SK-N-SH treated with all-trans-retinoic acid at 6 μM for 48 hours (cell line): ENCODE measurements around the gene RAX2.
A peak's percentile ranks its signal among the peaks of the same experiment; 100 is the strongest.

Source experiments
- ATAC-seq: fragments of 200-7000 bp; cut with Tn5 transposase; 3 replicates; pipeline ENCODE4 v1.9.1; 2020; ENCODE audit warnings: mild to moderate bottlenecking, moderate library complexity
- ARNTL ChIP-seq: fragments of 450-650 bp; formaldehyde crosslinking; IDR thresholded peaks from 2 replicates; pipeline ENCODE4 v1.5.0; 2020; ENCODE audit warnings: low read depth, mild to moderate bottlenecking, moderate library complexity, borderline replicate concordance
- BACH2 ChIP-seq: fragments of 250-450 bp; sonication (Bioruptor Pico); IDR thresholded peaks from 2 replicates; pipeline ENCODE4 v1.9.0; 2021; ENCODE audit warnings: mild to moderate bottlenecking, borderline replicate concordance
- GLIS3 ChIP-seq: fragments of 250-450 bp; sonication (Bioruptor Pico); IDR thresholded peaks from 2 replicates; pipeline ENCODE4 v1.5.0; 2020; ENCODE audit warnings: mild to moderate bottlenecking, moderate library complexity
- OSR1 ChIP-seq: fragments of 250-450 bp; sonication (Bioruptor Pico); IDR thresholded peaks from 2 replicates; pipeline ENCODE4 v1.8.0; 2022; ENCODE audit warnings: moderate library complexity, mild to moderate bottlenecking, inconsistent platforms
- PPARA ChIP-seq: fragments of 250-450 bp; sonication (Bioruptor Pico); IDR thresholded peaks from 2 replicates; pipeline ENCODE4 v1.5.0; 2020; ENCODE audit warnings: mild to moderate bottlenecking, borderline replicate concordance
- RARB ChIP-seq: fragments of 250-450 bp; sonication (Bioruptor Pico); IDR thresholded peaks from 2 replicates; pipeline ENCODE4 v1.8.0; 2021; ENCODE audit warnings: mild to moderate bottlenecking, moderate library complexity
- TCF4 ChIP-seq: fragments of 250-450 bp; sonication (Bioruptor Pico); IDR thresholded peaks from 2 replicates; pipeline ENCODE4 v1.8.0; 2021; ENCODE audit warnings: mild to moderate bottlenecking, moderate library complexity, borderline replicate concordance
- TOX ChIP-seq: fragments of 250-450 bp; sonication (Bioruptor Pico); IDR thresholded peaks from 2 replicates; pipeline ENCODE4 v1.8.0; 2021; ENCODE audit warnings: mild to moderate bottlenecking, moderate library complexity, borderline replicate concordance
- ZC3H10 ChIP-seq: fragments of 250-450 bp; sonication (Bioruptor Pico); IDR thresholded peaks from 2 replicates; pipeline ENCODE4 v1.5.1; 2021; ENCODE audit warnings: mild to moderate bottlenecking, moderate library complexity
- ZFP3 ChIP-seq: fragments of 250-450 bp; sonication (Bioruptor Pico); IDR thresholded peaks from 2 replicates; pipeline ENCODE4 v1.5.0; 2020; ENCODE audit warnings: mild to moderate bottlenecking, moderate library complexity
- ZNF565 ChIP-seq: fragments of 450-650 bp; formaldehyde crosslinking; conservative IDR thresholded peaks from 2 replicates; pipeline ENCODE4 v1.5.0; 2020; ENCODE audit warnings: low read depth, mild to moderate bottlenecking, moderate library complexity
- ZNF70 ChIP-seq: fragments of 450-650 bp; formaldehyde crosslinking; IDR thresholded peaks from 2 replicates; pipeline ENCODE4 v1.5.0; 2020; ENCODE audit warnings: mild to moderate bottlenecking, moderate library complexity
- TF ChIP-seq, protein P1 (sequence below): fragments of 250-450 bp; sonication (Bioruptor Pico); IDR thresholded peaks from 2 replicates; pipeline ENCODE4 v1.5.0; 2020; ENCODE audit warnings: mild to moderate bottlenecking, moderate library complexity
- TF ChIP-seq, protein P2 (sequence below): fragments of 250-450 bp; sonication (Bioruptor Pico); IDR thresholded peaks from 2 replicates; pipeline ENCODE4 v1.5.1; 2021; ENCODE audit warnings: mild to moderate bottlenecking, moderate library complexity
- TF ChIP-seq, protein P3 (sequence below): fragments of 250-450 bp; sonication (Bioruptor Pico); IDR thresholded peaks from 2 replicates; pipeline ENCODE4 v1.5.1; 2020; ENCODE audit warnings: low read depth, mild to moderate bottlenecking, moderate library complexity
- TF ChIP-seq, protein P4 (sequence below): fragments of 250-450 bp; sonication (Bioruptor Pico); IDR thresholded peaks from 2 replicates; pipeline ENCODE4 v1.8.0; 2021; ENCODE audit warnings: low read depth, mild to moderate bottlenecking, moderate library complexity, borderline replicate concordance

The RAX2 gene

DNA sequence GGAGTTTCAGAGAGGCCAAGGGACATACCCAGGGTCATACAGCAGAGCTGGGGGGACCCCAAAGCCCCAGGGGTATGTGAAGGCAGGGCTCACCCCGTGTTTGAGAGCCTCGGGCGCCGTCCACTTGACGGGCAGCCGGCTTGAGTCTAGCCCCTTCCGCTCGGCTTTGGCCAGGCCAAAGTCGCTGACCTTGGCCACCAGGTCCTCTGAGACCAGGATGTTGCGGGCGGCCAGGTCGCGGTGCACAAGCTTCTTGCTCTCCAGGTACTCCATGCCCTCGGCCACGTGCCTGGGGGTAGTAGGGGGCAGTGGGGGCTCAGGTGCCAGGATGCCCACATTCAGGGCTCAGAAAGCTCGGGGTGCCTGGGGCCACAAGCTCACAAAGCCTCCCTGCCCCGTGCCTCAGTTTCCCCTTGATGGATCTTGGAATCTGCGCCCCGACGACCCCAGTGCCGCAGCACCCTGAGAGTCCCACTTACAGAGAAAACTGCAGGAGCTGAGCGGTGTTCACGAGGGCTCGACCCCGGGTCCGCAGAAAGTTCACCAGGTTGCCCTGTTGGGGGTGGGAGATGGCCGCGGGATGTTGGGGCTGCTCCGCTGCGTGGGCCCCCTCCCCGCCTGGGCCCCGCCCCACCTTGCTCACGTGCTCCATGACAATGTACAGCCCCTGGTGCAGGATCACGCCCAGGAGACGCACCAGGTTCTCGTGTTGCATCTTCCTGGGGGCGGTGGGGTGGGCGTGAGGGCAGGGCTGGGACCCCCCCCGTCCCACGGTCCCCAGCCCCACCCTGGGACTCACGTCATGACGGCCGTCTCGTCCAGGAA is 7.1 kb upstream of the RAX2 start:
- TF ChIP-seq, protein P1, sequence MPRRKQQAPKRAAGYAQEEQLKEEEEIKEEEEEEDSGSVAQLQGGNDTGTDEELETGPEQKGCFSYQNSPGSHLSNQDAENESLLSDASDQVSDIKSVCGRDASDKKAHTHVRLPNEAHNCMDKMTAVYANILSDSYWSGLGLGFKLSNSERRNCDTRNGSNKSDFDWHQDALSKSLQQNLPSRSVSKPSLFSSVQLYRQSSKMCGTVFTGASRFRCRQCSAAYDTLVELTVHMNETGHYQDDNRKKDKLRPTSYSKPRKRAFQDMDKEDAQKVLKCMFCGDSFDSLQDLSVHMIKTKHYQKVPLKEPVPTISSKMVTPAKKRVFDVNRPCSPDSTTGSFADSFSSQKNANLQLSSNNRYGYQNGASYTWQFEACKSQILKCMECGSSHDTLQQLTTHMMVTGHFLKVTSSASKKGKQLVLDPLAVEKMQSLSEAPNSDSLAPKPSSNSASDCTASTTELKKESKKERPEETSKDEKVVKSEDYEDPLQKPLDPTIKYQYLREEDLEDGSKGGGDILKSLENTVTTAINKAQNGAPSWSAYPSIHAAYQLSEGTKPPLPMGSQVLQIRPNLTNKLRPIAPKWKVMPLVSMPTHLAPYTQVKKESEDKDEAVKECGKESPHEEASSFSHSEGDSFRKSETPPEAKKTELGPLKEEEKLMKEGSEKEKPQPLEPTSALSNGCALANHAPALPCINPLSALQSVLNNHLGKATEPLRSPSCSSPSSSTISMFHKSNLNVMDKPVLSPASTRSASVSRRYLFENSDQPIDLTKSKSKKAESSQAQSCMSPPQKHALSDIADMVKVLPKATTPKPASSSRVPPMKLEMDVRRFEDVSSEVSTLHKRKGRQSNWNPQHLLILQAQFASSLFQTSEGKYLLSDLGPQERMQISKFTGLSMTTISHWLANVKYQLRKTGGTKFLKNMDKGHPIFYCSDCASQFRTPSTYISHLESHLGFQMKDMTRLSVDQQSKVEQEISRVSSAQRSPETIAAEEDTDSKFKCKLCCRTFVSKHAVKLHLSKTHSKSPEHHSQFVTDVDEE (CRISPR knock-in tag) = no peak
- ATAC-seq = no peak

DNA sequence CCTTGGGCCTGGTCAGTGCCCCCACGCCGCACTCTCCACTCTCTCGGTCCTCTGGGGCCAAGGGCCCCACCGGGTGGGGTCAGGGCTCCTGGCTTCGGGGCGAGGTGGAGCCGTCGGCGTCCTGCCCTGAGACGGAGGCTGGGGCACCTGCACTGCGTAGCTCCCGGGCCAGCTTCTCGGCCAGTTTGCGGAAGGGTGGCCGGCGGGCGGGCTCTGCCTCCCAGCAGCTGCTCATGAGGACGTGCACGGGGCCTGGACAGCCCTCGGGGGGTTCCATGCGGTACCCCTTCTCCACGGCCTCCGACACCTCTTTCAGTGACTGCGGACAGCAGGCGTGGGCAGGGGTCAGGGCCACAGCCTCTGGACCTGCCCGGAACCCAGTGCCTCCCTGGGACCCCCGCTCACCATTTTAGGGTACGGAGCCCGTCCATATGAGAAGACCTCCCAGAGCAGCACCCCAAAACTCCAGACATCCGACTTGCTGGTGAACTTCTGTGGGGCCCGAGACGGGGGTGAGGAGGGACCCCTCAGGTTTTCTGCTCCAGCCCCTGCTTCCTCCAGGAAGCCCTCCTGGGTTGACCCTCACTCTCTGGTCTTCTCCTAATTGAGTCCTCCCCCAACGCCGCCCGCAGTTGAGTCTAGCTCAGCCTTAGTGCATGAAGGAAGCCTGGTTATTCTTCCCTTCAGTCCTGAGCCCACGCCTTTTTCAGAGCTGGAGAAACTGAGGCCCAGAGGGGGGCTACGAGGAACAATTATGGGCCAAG is 6.3 kb upstream of the RAX2 start:
- ATAC-seq = peak; percentile 16; the same call in 1 of the 3 replicates
- TF ChIP-seq, protein P2, sequence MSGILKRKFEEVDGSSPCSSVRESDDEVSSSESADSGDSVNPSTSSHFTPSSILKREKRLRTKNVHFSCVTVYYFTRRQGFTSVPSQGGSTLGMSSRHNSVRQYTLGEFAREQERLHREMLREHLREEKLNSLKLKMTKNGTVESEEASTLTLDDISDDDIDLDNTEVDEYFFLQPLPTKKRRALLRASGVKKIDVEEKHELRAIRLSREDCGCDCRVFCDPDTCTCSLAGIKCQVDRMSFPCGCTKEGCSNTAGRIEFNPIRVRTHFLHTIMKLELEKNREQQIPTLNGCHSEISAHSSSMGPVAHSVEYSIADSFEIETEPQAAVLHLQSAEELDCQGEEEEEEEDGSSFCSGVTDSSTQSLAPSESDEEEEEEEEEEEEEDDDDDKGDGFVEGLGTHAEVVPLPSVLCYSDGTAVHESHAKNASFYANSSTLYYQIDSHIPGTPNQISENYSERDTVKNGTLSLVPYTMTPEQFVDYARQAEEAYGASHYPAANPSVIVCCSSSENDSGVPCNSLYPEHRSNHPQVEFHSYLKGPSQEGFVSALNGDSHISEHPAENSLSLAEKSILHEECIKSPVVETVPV (CRISPR knock-in tag) = no peak
- TF ChIP-seq ZC3H10 (CRISPR knock-in tag) (no peak), TCF4 (CRISPR knock-in tag) (no peak), GLIS3 (CRISPR knock-in tag) (no peak), ZFP3 (CRISPR knock-in tag) (no peak), RARB (CRISPR knock-in tag) (no peak), PPARA (no peak), BACH2 (CRISPR knock-in tag) (no peak), ARNTL (CRISPR knock-in tag) (no peak), ZNF70 (CRISPR knock-in tag) (no peak), OSR1 (CRISPR knock-in tag) (no peak), TOX (no peak), ZNF565 (CRISPR knock-in tag) (no peak)
- TF ChIP-seq, protein P3, sequence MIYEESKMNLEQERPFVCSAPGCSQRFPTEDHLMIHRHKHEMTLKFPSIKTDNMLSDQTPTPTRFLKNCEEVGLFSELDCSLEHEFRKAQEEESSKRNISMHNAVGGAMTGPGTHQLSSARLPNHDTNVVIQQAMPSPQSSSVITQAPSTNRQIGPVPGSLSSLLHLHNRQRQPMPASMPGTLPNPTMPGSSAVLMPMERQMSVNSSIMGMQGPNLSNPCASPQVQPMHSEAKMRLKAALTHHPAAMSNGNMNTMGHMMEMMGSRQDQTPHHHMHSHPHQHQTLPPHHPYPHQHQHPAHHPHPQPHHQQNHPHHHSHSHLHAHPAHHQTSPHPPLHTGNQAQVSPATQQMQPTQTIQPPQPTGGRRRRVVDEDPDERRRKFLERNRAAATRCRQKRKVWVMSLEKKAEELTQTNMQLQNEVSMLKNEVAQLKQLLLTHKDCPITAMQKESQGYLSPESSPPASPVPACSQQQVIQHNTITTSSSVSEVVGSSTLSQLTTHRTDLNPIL (CRISPR knock-in tag) = no peak
- TF ChIP-seq, protein P1 (CRISPR knock-in tag) = no peak
- TF ChIP-seq, protein P4, sequence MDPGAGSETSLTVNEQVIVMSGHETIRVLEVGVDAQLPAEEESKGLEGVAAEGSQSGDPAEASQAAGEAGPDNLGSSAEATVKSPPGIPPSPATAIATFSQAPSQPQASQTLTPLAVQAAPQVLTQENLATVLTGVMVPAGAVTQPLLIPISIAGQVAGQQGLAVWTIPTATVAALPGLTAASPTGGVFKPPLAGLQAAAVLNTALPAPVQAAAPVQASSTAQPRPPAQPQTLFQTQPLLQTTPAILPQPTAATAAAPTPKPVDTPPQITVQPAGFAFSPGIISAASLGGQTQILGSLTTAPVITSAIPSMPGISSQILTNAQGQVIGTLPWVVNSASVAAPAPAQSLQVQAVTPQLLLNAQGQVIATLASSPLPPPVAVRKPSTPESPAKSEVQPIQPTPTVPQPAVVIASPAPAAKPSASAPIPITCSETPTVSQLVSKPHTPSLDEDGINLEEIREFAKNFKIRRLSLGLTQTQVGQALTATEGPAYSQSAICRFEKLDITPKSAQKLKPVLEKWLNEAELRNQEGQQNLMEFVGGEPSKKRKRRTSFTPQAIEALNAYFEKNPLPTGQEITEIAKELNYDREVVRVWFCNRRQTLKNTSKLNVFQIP (CRISPR knock-in tag) = no peak

DNA sequence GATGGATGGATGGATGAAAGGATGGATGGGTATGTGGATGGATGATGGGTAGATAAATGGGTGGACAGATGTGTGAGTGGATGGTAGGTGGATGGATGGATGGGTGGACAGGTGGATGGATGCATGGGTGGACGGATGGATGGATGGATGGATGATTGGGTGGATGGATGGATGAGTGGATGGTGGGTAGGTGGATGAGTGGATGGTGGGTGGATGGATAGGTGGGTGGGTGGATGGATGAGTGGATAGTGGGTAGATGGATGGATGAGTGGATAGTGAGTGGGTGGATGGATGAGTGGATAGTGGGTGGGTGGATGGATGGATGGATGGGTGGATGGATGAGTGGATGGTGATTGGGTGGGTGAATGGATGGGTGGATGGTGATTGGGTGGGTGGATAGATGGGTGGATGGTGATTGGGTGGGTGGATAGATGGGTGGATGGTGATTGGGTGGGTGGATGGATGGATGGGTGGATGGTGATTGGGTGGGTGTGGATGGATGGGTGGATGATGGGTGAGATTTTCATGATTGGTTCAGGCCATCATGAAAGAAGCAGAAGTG is 4.5 kb upstream of the RAX2 start:
- ATAC-seq = no peak
- TF ChIP-seq, protein P2 (CRISPR knock-in tag) = no peak
- TF ChIP-seq, all 23 proteins: peak for 0
